Measurements from ENCODE around the gene ARPC3.

Gene ARPC3

GRCh38 chr12:110403976-110404682 lies 46.0 kb downstream of the ARPC3 start:
- peak overlapping the region; percentile 69 for H3K4me3 ChIP-seq (ENCODE audit: low read depth, low read length)
- peak; percentile 89 for DNase-seq (ENCODE audit: low read depth)
- no peak for TF ChIP-seq CTCF (IDR thresholded peaks at IDR 0.05; ENCODE audit: insufficient read depth, low read depth, low read length, missing control alignments)

- TF ChIP-seq CTCF (IDR thresholded peaks at IDR 0.05; ENCODE audit: insufficient read depth, low read depth, low read length, missing control alignments), result no peak
- H3K4me3 ChIP-seq (ENCODE audit: low read depth, low read length), result peak within 1 kb of the TSS; percentile 69
- DNase-seq (ENCODE audit: low read depth), result peak; percentile 95
These were observed 46.8 kb downstream of the ARPC3 start, which contains the start of gene ANAPC7 for GRCh38 chr12:110403146-110403975. Gene ANAPC7 (minus strand): TSS chr12:110403708. CDS start chr12:110403627, 81 bp downstream.
